Upper lobe of right lung (tissue), 1 donor: ENCODE data around the gene PLEKHM3. TPM values are rescaled to one million over a fixed set of nuclear protein-coding genes. Genes with fewer than 3 reads are reported as not detected.

ENCODE experiments used
- ATAC-seq: fragments of 200-7000 bp; cut with Tn5 transposase; one replicate; pipeline ENCODE4 v1.9.1; 2020; ENCODE audit warnings: mild to moderate bottlenecking, moderate library complexity
- DNase-seq: peaks from one replicate; pipeline ENCODE4 v3.0.0-alpha.2; 2020
- H3K27ac ChIP-seq: fragments of 200-600 bp; one replicate; pipeline ENCODE4 v1.8.0; 2022
- H3K27me3 ChIP-seq: fragments of 200-600 bp; one replicate; pipeline ENCODE4 v1.8.0; 2022; ENCODE audit warnings: mild to moderate bottlenecking
- H3K36me3 ChIP-seq: fragments of 200-600 bp; one replicate; pipeline ENCODE4 v1.8.0; 2022
- H3K4me1 ChIP-seq: fragments of 200-600 bp; one replicate; pipeline ENCODE4 v1.8.0; 2022
- H3K4me3 ChIP-seq: fragments of 200-600 bp; one replicate; pipeline ENCODE4 v1.8.0; 2022; ENCODE audit warnings: mild to moderate bottlenecking
- H3K9me3 ChIP-seq: fragments of 200-600 bp; one replicate; pipeline ENCODE4 v1.8.0; 2022
- CTCF ChIP-seq: fragments of 200-600 bp; IDR thresholded peaks from one replicate; pipeline ENCODE4 v1.8.0; 2022; ENCODE audit warnings: antibody characterized with exemption
- intact Hi-C: fragments of 100-400 bp; cut with DNase I; formaldehyde crosslinking; loops from one replicate; pipeline ENCODE4 v1.11.0; 2022
- total RNA-seq: library from RNA; stranded (reverse); fragmentation: NEBNext Ultra II Directional; extraction: Animal tissue kit (Norgen Biotek cat#: 25700); gene quantifications from one replicate; pipeline ENCODE4 v1.2.1, GENCODE V29; 2021
- donor health status: DM: no; HTN: yes; CAD: no; lungs with severe emphysema.

The PLEKHM3 gene
- total RNA-seq, 1 donor from 2014 or later, result 24.5 TPM

- Histone ChIP-seq H3K27me3 (no peaks in the 10 kb centered on the region), H3K9me3 (no peaks in the 10 kb centered on the region), H3K4me3 (no peak overlapping the region), H3K4me1 (peaks cover 10% of the 10 kb centered on the region), H3K36me3 (peaks cover 30% of the 10 kb centered on the region), H3K27ac (no peak overlapping the region)
- intact Hi-C loops, result no loop called here
- no peak for DNase-seq
- peak; percentile 75 for ATAC-seq
- TF ChIP-seq CTCF, result no peak
These were observed 28.5 kb downstream of the PLEKHM3 start for GRCh38 chr2:207996848-207997247.

GRCh38 chr2:207995887-207996286, 29.4 kb downstream of the PLEKHM3 start:
- DNase-seq, result no peak
- intact Hi-C loops, result no loop called here
- Histone ChIP-seq H3K9me3 (no peaks in the 10 kb centered on the region), H3K4me1 (peaks cover 10% of the 10 kb centered on the region), H3K36me3 (peaks cover 30% of the 10 kb centered on the region), H3K27me3 (no peaks in the 10 kb centered on the region), H3K4me3 (no peak overlapping the region), H3K27ac (no peak overlapping the region)
- TF ChIP-seq CTCF, result no peak
- no peak for ATAC-seq

- H3K27ac ChIP-seq, result no peak overlapping the region
- peaks cover 7% of the 10 kb centered on the region for H3K36me3 ChIP-seq
- no peak overlapping the region for H3K4me3 ChIP-seq
- no peak for TF ChIP-seq CTCF
- no peak for ATAC-seq
- intact Hi-C loops, result no loop called here
- DNase-seq, result no peak
- no peaks in the 10 kb centered on the region for H3K9me3 ChIP-seq
- peaks cover 10% of the 10 kb centered on the region for H3K4me1 ChIP-seq
- H3K27me3 ChIP-seq, result no peaks in the 10 kb centered on the region
These were observed 32.1 kb downstream of the PLEKHM3 start for GRCh38 chr2:207993151-207993763.

GRCh38 chr2:207991944-207992343, 33.4 kb downstream of the PLEKHM3 start:
- intact Hi-C loops, result no loop called here
- Histone ChIP-seq H3K4me1 (peaks cover 5% of the 10 kb centered on the region), H3K9me3 (no peaks in the 10 kb centered on the region), H3K27me3 (no peaks in the 10 kb centered on the region), H3K27ac (no peak overlapping the region), H3K4me3 (no peak overlapping the region), H3K36me3 (no peaks in the 10 kb centered on the region)
- no peak for ATAC-seq
- DNase-seq, result no peak
- TF ChIP-seq CTCF, result no peak

GRCh38 chr2:207990784-207991183, 34.5 kb downstream of the PLEKHM3 start:
- TF ChIP-seq CTCF, result no peak
- ATAC-seq (no peak), DNase-seq (no peak)
- Histone ChIP-seq H3K27ac (no peak overlapping the region), H3K4me3 (no peak overlapping the region), H3K9me3 (no peaks in the 10 kb centered on the region), H3K27me3 (no peaks in the 10 kb centered on the region), H3K4me1 (no peaks in the 10 kb centered on the region), H3K36me3 (no peaks in the 10 kb centered on the region)
- intact Hi-C loops, result no loop called here

- Histone ChIP-seq H3K9me3 (no peaks in the 10 kb centered on the region), H3K36me3 (no peaks in the 10 kb centered on the region), H3K4me3 (no peak overlapping the region), H3K4me1 (no peaks in the 10 kb centered on the region), H3K27me3 (no peaks in the 10 kb centered on the region), H3K27ac (no peak overlapping the region)
- intact Hi-C loops, result no loop called here
- ATAC-seq (no peak), DNase-seq (no peak)
- TF ChIP-seq CTCF, result no peak
These were observed 36.4 kb downstream of the PLEKHM3 start for GRCh38 chr2:207988975-207989374.
